Subcutaneous abdominal adipose tissue (tissue), 5 donors: ENCODE measurements around the gene NFX1.
"Not testable (repeated sequence)": the region's sequence is repeated elsewhere in the genome, so short reads cannot be mapped to it uniquely, and the experiment has no call there.

ENCODE experiments used
- H3K27ac ChIP-seq: one replicate; pipeline ENCODE4 v1.7.0; 2013; ENCODE audit warnings: low read depth, mild to moderate bottlenecking, inconsistent platforms, low read length, moderate library complexity
- H3K27me3 ChIP-seq, 5 donors: one replicate each; pipeline ENCODE4 v1.7.0; 2013; ENCODE audit warnings: low read length in 5 of 5, inconsistent platforms in 1 of 5; ENCODE audit not compliant: control insufficient read depth in 5 of 5, insufficient read depth in 4 of 5
- H3K36me3 ChIP-seq, 5 donors: one replicate each; pipeline ENCODE4 v1.7.0; 2013; ENCODE audit warnings: low read length in 5 of 5; ENCODE audit not compliant: control insufficient read depth in 5 of 5, insufficient read depth in 5 of 5
- H3K4me1 ChIP-seq, 5 donors: one replicate each; pipeline ENCODE4 v1.7.0; 2013; ENCODE audit warnings: low read length in 5 of 5, mild to moderate bottlenecking in 3 of 5, moderate library complexity in 1 of 5; ENCODE audit not compliant: control insufficient read depth in 5 of 5, insufficient read depth in 5 of 5
- H3K4me3 ChIP-seq, 5 donors: one replicate each; pipeline ENCODE4 v1.7.0; 2013; ENCODE audit warnings: low read length in 5 of 5, low read depth in 1 of 5
- H3K9ac ChIP-seq, 5 donors: one replicate each; pipeline ENCODE4 v1.7.0; 2013; ENCODE audit warnings: low read length in 5 of 5, mild to moderate bottlenecking in 4 of 5, moderate library complexity in 3 of 5
- H3K9me3 ChIP-seq, 5 donors: one replicate each; pipeline ENCODE4 v1.7.0; 2013; ENCODE audit warnings: low read length in 5 of 5; ENCODE audit not compliant: control insufficient read depth in 5 of 5
- donor health status: healthy.
- donor health status: healthy.
- donor health status: healthy.
- donor health status: healthy.
- donor health status: healthy.

The NFX1 gene

GRCh38 chr9:33364127-33364526 is 73.8 kb downstream of the NFX1 start:
- peaks cover 11 to 53% (median 46%) of the 10 kb centered on the region in 5 donors for H3K36me3 ChIP-seq
- no peaks in the 10 kb centered on the region for H3K4me1 ChIP-seq
- no peak overlapping the region for H3K4me3 ChIP-seq
- no peaks in the 10 kb centered on the region for H3K9me3 ChIP-seq
- no peak overlapping the region for H3K9ac ChIP-seq
- H3K27ac ChIP-seq: no peak overlapping the region
- no peaks in the 10 kb centered on the region for H3K27me3 ChIP-seq

- H3K27me3 ChIP-seq, H3K4me3 ChIP-seq, H3K9me3 ChIP-seq, H3K27ac ChIP-seq, H3K9ac ChIP-seq, H3K4me1 ChIP-seq: not testable (repeated sequence)
- H3K36me3 ChIP-seq: peaks cover 13 to 55% (median 47%) of the 10 kb centered on the region in 5 donors
Observed at GRCh38 chr9:33364814-33365213, 74.5 kb downstream of the NFX1 start.

DNA sequence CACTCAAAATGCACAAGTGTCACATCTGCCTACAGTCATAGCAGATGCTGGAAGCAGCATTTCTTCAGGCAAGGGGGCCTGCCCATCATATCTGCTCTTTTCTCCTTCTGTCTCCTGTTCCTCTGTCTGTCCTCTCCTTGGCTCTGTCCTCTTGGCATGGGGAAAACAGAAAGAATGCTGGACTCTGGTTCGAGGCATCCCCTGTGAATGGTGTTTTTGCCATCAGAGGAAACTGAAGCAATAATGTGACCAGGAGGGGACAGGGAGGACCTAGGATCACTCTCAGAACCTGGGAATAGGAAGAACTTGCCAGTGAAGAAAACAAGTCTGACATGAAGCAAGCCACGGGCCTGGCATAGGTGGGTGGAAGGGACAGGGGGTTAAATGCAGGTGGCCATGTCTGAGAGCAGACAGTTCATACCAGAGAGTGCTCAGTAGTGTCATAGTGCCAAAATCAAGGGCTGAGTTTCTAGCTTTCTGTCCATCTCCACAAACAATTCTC is 76.7 kb downstream of the NFX1 start:
- H3K36me3 ChIP-seq: peaks cover 25 to 77% (median 69%) of the 10 kb centered on the region in 5 donors
- H3K27me3 ChIP-seq: no peaks in the 10 kb centered on the region
- no peak overlapping the region for H3K27ac ChIP-seq
- H3K4me1 ChIP-seq: no peaks in the 10 kb centered on the region
- no peaks in the 10 kb centered on the region for H3K9me3 ChIP-seq
- H3K9ac ChIP-seq: no peak overlapping the region
- H3K4me3 ChIP-seq: no peak overlapping the region

- Histone ChIP-seq H3K9me3 (no peaks in the 10 kb centered on the region), H3K4me3 (no peak overlapping the region)
Observed at GRCh38 chr9:33372900-33373299, 82.6 kb downstream of the NFX1 start.

GRCh38 chr9:33374190-33374589 is 83.9 kb downstream of the NFX1 start:
- Histone ChIP-seq H3K27ac (no peak overlapping the region), H3K9ac (no peak overlapping the region), H3K4me3 (no peak overlapping the region)

More at GRCh38 chr9:33372900-33373299, 82.6 kb downstream of the NFX1 start:
- peaks cover 14 to 54% (median 39%) of the 10 kb centered on the region in 5 donors for H3K36me3 ChIP-seq
- peaks cover 6 to 21% (median 17%) of the 10 kb centered on the region in 5 donors for H3K4me1 ChIP-seq
- no peak overlapping the region for H3K9ac ChIP-seq
- H3K27me3 ChIP-seq: no peaks in the 10 kb centered on the region
- H3K27ac ChIP-seq: no peak overlapping the region

GRCh38 chr9:33374634-33375237 is 84.4 kb downstream of the NFX1 start:
- H3K9me3 ChIP-seq: no peaks in the 10 kb centered on the region
- peaks cover 13 to 42% (median 30%) of the 10 kb centered on the region in 5 donors for H3K36me3 ChIP-seq
- H3K27ac ChIP-seq: peak overlapping the region; percentile 60
- peak overlapping the region in 3 of 5 donors; percentile 22 to 40 (median 27) for H3K4me3 ChIP-seq
- peak overlapping the region in 2 of 5 donors; percentile 21 to 71 for H3K9ac ChIP-seq
- H3K4me1 ChIP-seq: peaks cover 6 to 21% (median 17%) of the 10 kb centered on the region in 5 donors
- no peaks in the 10 kb centered on the region for H3K27me3 ChIP-seq

More at GRCh38 chr9:33374190-33374589, 83.9 kb downstream of the NFX1 start:
- H3K4me1 ChIP-seq: peaks cover 6 to 21% (median 17%) of the 10 kb centered on the region in 5 donors
- peaks cover 14 to 44% (median 30%) of the 10 kb centered on the region in 5 donors for H3K36me3 ChIP-seq
- no peaks in the 10 kb centered on the region for H3K27me3 ChIP-seq
- H3K9me3 ChIP-seq: no peaks in the 10 kb centered on the region

- peaks cover 6 to 26% (median 19%) of the 10 kb centered on the region in 5 donors for H3K4me1 ChIP-seq
- H3K27me3 ChIP-seq: no peaks in the 10 kb centered on the region
- peak overlapping the region in 2 of 5 donors; percentile 21 to 71 for H3K9ac ChIP-seq
- peak overlapping the region in 4 of 5 donors; percentile 19 to 40 (median 24) for H3K4me3 ChIP-seq
- H3K27ac ChIP-seq: peak overlapping the region; percentile 60
- H3K36me3 ChIP-seq: peaks cover 7 to 36% (median 24%) of the 10 kb centered on the region in 5 donors
- H3K9me3 ChIP-seq: no peaks in the 10 kb centered on the region
Observed at GRCh38 chr9:33375238-33375840, 85.0 kb downstream of the NFX1 start.

DNA sequence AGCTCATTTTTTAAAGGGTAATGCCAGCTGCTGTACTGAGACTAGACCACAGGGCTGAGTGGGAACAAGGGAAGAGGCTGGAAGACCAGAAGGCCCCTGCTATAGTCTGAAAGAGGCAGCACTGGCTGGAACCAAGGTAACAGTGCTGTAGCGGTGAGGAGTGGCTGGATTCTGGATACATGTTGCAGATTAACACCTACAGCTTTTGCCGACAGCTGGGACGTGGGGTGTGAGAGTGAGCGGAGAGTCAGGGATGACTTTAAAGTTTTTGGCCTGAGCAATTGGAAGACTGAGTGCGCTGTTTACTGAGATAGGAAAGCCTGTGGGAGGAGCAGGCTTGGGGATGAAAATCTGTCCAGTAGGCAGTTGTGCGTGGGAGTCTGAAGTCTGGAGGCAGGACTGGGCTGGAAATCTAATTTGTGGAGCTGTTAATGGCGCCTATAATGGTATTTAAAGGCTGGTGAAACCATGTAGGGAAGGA is 85.6 kb downstream of the NFX1 start:
- Histone ChIP-seq H3K9ac (peak overlapping the region in 1 of 5 donors; percentile 21), H3K27me3 (no peaks in the 10 kb centered on the region), H3K4me1 (peaks cover 6 to 31% (median 25%) of the 10 kb centered on the region in 5 donors), H3K9me3 (no peaks in the 10 kb centered on the region), H3K4me3 (no peak overlapping the region), H3K36me3 (peaks cover 3 to 31% (median 19%) of the 10 kb centered on the region in 5 donors), H3K27ac (peak overlapping the region; percentile 60)

GRCh38 chr9:33377089-33377715 is 86.9 kb downstream of the NFX1 start:
- no peak overlapping the region for H3K9ac ChIP-seq
- H3K27ac ChIP-seq: no peak overlapping the region
- H3K4me3 ChIP-seq: no peak overlapping the region
- no peaks in the 10 kb centered on the region for H3K9me3 ChIP-seq
- H3K36me3 ChIP-seq: peaks cover 0 to 20% (median 5%) of the 10 kb centered on the region in 5 donors
- H3K4me1 ChIP-seq: peaks cover 8 to 37% (median 30%) of the 10 kb centered on the region in 5 donors
- no peaks in the 10 kb centered on the region for H3K27me3 ChIP-seq
